Prostate gland (tissue), 2 donors: ENCODE data around the gene CAPN3. TPM values are rescaled to one million over a fixed set of nuclear protein-coding genes. Genes with fewer than 3 reads are reported as not detected.

Source experiments
- DNase-seq: peaks from one replicate; pipeline ENCODE4 v3.0.0-alpha.2; 2019; ENCODE audit warnings: low spot score
- H3K27ac ChIP-seq, 2 donors: fragments of 200-600 bp; sonication (generic); 2 replicates each; pipeline ENCODE4 v1.5.1; 2017 to 2019
- H3K27me3 ChIP-seq: fragments of 200-600 bp; sonication (generic); replicated peaks from 2 replicates; pipeline ENCODE4 v1.5.1; 2019; ENCODE audit not compliant: insufficient read depth
- H3K36me3 ChIP-seq, 2 donors: fragments of 200-600 bp; sonication (generic); 1 replicate in 1 of 2; 2 replicates in 1 of 2; pipeline versions ENCODE4 v1.5.1 to v1.8.1; 2017 to 2019
- H3K4me1 ChIP-seq: fragments of 200-600 bp; sonication (generic); replicated peaks from 2 replicates; pipeline ENCODE4 v1.5.1; 2019
- H3K4me3 ChIP-seq, 2 donors: fragments of 200-600 bp; sonication (generic); 2 replicates each; pipeline ENCODE4 v1.5.1; 2017 to 2019
- H3K9me3 ChIP-seq: fragments of 200-600 bp; sonication (generic); 2 replicates; pipeline ENCODE4 v1.5.1; 2017
- CTCF ChIP-seq, 4 experiments: fragments of 200-600 bp in 2 of 4; fragments of 450-650 bp in 2 of 4; sonication (generic) in 2 of 4; IDR thresholded peaks; 1 replicate in 3 of 4; 2 replicates in 1 of 4; pipeline ENCODE4 v1.5.1; 2016 to 2019; ENCODE audit warnings: antibody characterized with exemption in 4 of 4, mild to moderate bottlenecking in 2 of 4, moderate library complexity in 2 of 4
- POLR2A ChIP-seq: fragments of 450-650 bp; IDR thresholded peaks from one replicate; pipeline ENCODE4 v1.6.1; 2016; ENCODE audit warnings: antibody characterized with exemption, mild to moderate bottlenecking
- POLR2AphosphoS5 ChIP-seq: sonication (generic); formaldehyde crosslinking; IDR thresholded peaks from one replicate; pipeline ENCODE4 v1.6.1; 2017; ENCODE audit warnings: antibody characterized with exemption
- WGBS: methylation state at CpG from one replicate; pipeline ENCODE4 v1.1.5; 2018; 5-methylcytosine and 5-hydroxymethylcytosine counted together
- intact Hi-C: fragments of 100-400 bp; cut with DNase I; formaldehyde crosslinking; loops from one replicate; pipeline ENCODE4 v1.14.2; 2022
- small RNA-seq, 2 donors: library from RNA; depleted of rRNA; stranded (forward); fragments of <200 nt; gene quantifications; one replicate each; pipeline ENCODE3, GENCODE V24; 2016
- total RNA-seq, 2 donors: library from RNA; depleted of rRNA; stranded (reverse); fragments of >200 nt; gene quantifications; one replicate each; pipeline ENCODE4 v1.1.0, GENCODE V29; 2016

Gene CAPN3
- total RNA-seq, 2 donors from 2014 or later = 5.3 to 15.1 TPM

- TF ChIP-seq POLR2AphosphoS5 (peak; percentile 77), POLR2A (no peak)
- Histone ChIP-seq H3K4me3 (no peak overlapping the region), H3K36me3 (no peaks in the 10 kb centered on the region), H3K9me3 (no peaks in the 10 kb centered on the region), H3K4me1 (peaks cover 4% of the 10 kb centered on the region), H3K27me3 (no peaks in the 10 kb centered on the region), H3K27ac (peak overlapping the region; percentile 74 to 85)
- DNase-seq = peak; percentile 80
- intact Hi-C loops = no loop called here
- WGBS = 25% methylated on average over 8 of the region's 8 CpGs
Measured at GRCh38 chr15:42457445-42458442, 98.4 kb downstream of the CAPN3 start.

GRCh38 chr15:42461261-42461660 lies 102.0 kb downstream of the CAPN3 start:
- H3K4me1 ChIP-seq = peaks cover 4% of the 10 kb centered on the region
- intact Hi-C loops = no loop called here
- no peaks in the 10 kb centered on the region for H3K27me3 ChIP-seq
- TF ChIP-seq CTCF (IDR thresholded peaks at IDR 0.05) = no peak
- TF ChIP-seq POLR2AphosphoS5 = no peak
- TF ChIP-seq POLR2A = no peak
- no peak overlapping the region for H3K4me3 ChIP-seq
- peak overlapping the region in 1 of 2 donors; percentile 2 for H3K27ac ChIP-seq
- 50% methylated on average over 3 of the region's 3 CpGs for WGBS
- no peaks in the 10 kb centered on the region for H3K9me3 ChIP-seq
- no peaks in the 10 kb centered on the region for H3K36me3 ChIP-seq
- no peak for DNase-seq

Small RNAs within 50 kb of the gene (small RNA-seq; reads per million reads assigned to genes)
- 0 reads per million in 2 donors for gene RNU6-188P

Other genes with a start within 250 kb of the CAPN3 start
- 10 to 100 TPM; 16.0 to 36.9 TPM for gene PLA2G4F, start 202.9 kb upstream of the CAPN3 start, total RNA-seq
- gene VPS39, start 151.2 kb upstream of the CAPN3 start, total RNA-seq = 100 to 1,000 TPM in 1 of 2 donors, 10 to 100 TPM in 1; 76.2 to 111 TPM
- gene GANC, start 86.3 kb upstream of the CAPN3 start, total RNA-seq = 10 to 100 TPM; 10.2 to 38.7 TPM
- 100 to 1,000 TPM in 1 of 2 donors, 10 to 100 TPM in 1; 88.6 to 130 TPM for gene TMEM87A, start 86.1 kb upstream of the CAPN3 start, total RNA-seq
- 10 to 100 TPM; 49.5 to 79.5 TPM for gene ZNF106, start 131.6 kb downstream of the CAPN3 start, total RNA-seq
- 10 to 100 TPM; 86.1 to 93.9 TPM for gene SNAP23, start 136.1 kb downstream of the CAPN3 start, total RNA-seq
- 10 to 100 TPM in 1 of 2 donors, 1 to 10 TPM in 1; 9.8 to 21.8 TPM for gene LRRC57, start 189.3 kb downstream of the CAPN3 start, total RNA-seq
- 10 to 100 TPM; 27.5 to 41.9 TPM for gene HAUS2, start 189.3 kb downstream of the CAPN3 start, total RNA-seq
- gene STARD9, start 216.1 kb downstream of the CAPN3 start, total RNA-seq = 10 to 100 TPM in 1 of 2 donors, 1 to 10 TPM in 1; 2.6 to 45.8 TPM